ENCODE data around the gene KCTD21. TPM values are rescaled to one million over a fixed set of nuclear protein-coding genes. Genes with fewer than 3 reads are reported as not detected.
"Not testable (repeated sequence)": the region's sequence is repeated elsewhere in the genome, so short reads cannot be mapped to it uniquely, and the experiment has no call there.

KCTD21 gene
- total RNA-seq, 1 donor from 2014 or later, result 10.0 TPM

DNA sequence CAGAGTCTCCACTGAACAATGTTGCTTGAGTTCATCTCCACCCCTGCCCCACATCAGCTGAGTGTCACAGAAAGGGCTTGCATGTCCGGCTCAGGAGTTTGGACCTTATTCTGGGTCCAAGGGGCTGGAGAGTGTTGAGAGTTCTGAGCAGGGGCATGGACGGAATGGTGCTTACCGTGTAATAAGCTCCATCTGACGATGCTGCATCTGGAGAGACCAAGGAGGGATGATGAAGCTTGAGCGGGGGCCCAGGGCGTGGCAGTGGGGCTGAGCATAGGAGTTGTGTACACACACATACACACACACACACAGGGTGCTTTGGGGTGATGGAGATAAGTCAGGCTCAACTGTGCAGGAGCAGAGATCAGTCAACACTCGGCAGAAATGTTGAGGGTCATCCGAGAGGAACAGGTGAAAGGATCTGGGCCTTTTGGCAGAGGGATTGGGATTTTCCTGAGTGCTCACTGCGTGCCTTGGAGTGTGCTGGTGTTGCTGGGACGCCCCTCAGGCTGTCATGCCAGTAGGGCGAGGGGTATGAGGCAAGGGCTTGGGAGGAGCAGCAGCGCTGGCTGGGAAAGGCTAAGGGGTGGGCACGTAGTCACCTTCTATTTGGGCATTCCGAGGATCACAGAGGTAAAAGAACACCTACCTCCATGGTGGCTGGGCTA lies 2.6 kb upstream of the KCTD21 start:
- Mint-ChIP-seq H3K9me3 (no peaks in the 10 kb centered on the region), H3K27me3 (ENCODE audit: low read depth) (no peaks in the 10 kb centered on the region), H3K27ac (peak overlapping the region; percentile 17), H3K36me3 (ENCODE audit: low read depth) (peaks cover 29% of the 10 kb centered on the region), H3K4me1 (ENCODE audit: low read depth) (peaks cover 60% of the 10 kb centered on the region), H3K4me3 (ENCODE audit: low read depth) (peak overlapping the region; percentile 97)
- intact Hi-C loops (cut with micrococcal nuclease), result no loop called here
- no peak for DNase-seq (ENCODE audit: low spot score)

GRCh38 chr11:78190374-78190773 lies 1.9 kb upstream of the KCTD21 start:
- no peak for DNase-seq (ENCODE audit: low spot score)
- Mint-ChIP-seq H3K4me3 (ENCODE audit: low read depth) (peak overlapping the region; percentile 97), H3K27ac (peak overlapping the region; percentile 31), H3K27me3 (ENCODE audit: low read depth) (no peaks in the 10 kb centered on the region), H3K9me3 (no peaks in the 10 kb centered on the region), H3K36me3 (ENCODE audit: low read depth) (peaks cover 32% of the 10 kb centered on the region), H3K4me1 (ENCODE audit: low read depth) (peaks cover 62% of the 10 kb centered on the region)
- intact Hi-C loops (cut with micrococcal nuclease), result no loop called here

DNA sequence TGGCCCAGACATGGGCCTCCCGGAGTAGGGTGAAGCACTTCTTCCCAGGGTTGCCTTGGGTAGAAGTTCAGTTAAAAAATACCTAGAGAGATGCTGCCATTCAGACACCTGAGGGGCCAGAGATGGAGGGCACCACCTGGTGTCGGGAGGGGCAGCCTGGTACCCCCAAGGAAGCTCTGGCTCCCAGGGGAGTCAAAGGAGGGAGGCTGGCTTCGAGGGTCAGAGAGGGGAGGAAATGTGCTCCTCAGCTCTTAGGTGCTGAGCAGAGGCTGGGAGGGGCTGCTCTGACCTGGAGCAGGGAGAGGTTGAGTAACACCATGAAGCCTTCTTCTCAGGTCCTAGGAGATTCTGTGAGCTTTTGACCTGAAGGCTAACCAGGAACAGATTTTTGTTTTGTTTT lies 1.4 kb upstream of the KCTD21 start:
- Mint-ChIP-seq H3K27ac (peak overlapping the region; percentile 89), H3K9me3 (no peaks in the 10 kb centered on the region), H3K4me1 (ENCODE audit: low read depth) (peaks cover 62% of the 10 kb centered on the region), H3K27me3 (ENCODE audit: low read depth) (no peaks in the 10 kb centered on the region), H3K36me3 (ENCODE audit: low read depth) (peaks cover 34% of the 10 kb centered on the region), H3K4me3 (ENCODE audit: low read depth) (peak overlapping the region; percentile 97)
- no peak for DNase-seq (ENCODE audit: low spot score)
- intact Hi-C loops (cut with micrococcal nuclease), result loop anchor here (2.0 to 5.0 kb wide), 3 partner anchors 37 to 368 kb away; partner anchors contain the start of genes AAMDC and RSF1

DNA sequence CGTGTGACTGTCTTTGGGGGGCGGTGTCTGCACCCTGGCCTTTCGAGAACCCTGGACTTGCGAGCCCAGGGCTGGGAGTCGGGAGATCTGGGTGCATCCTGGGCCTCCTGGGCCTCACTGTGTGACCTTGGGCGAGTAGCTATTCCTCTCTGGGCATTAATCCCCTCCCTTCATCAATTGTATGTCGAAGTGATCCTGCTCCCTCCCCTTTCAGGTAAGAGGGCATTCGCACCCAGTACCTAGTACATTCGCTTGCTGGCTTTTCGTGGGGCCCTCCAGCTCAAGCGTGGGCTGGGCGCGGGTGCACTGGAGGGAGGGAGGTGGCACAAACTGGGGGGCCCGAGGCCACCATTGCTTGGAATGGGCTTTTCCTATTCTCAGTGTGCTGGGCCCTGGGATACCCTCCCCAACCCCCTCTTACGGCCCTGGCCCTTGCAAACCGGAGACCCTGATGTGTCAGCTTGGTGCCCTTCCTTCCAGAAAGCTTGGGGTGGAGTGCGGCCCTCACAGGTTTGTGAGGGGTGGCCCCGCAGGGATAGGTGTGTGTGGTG lies 823 bp upstream of the KCTD21 start:
- Mint-ChIP-seq H3K36me3 (ENCODE audit: low read depth) (peaks cover 30% of the 10 kb centered on the region), H3K27me3 (ENCODE audit: low read depth) (no peaks in the 10 kb centered on the region), H3K9me3 (no peaks in the 10 kb centered on the region), H3K4me3 (ENCODE audit: low read depth) (peak overlapping the region; percentile 97), H3K4me1 (ENCODE audit: low read depth) (peaks cover 56% of the 10 kb centered on the region), H3K27ac (peak overlapping the region; percentile 89)
- intact Hi-C loops (cut with micrococcal nuclease), result loop anchor here (2.0 to 5.0 kb wide), 3 partner anchors 38 to 367 kb away; partner anchors contain the start of genes AAMDC and RSF1
- DNase-seq (ENCODE audit: low spot score), result no peak

DNA sequence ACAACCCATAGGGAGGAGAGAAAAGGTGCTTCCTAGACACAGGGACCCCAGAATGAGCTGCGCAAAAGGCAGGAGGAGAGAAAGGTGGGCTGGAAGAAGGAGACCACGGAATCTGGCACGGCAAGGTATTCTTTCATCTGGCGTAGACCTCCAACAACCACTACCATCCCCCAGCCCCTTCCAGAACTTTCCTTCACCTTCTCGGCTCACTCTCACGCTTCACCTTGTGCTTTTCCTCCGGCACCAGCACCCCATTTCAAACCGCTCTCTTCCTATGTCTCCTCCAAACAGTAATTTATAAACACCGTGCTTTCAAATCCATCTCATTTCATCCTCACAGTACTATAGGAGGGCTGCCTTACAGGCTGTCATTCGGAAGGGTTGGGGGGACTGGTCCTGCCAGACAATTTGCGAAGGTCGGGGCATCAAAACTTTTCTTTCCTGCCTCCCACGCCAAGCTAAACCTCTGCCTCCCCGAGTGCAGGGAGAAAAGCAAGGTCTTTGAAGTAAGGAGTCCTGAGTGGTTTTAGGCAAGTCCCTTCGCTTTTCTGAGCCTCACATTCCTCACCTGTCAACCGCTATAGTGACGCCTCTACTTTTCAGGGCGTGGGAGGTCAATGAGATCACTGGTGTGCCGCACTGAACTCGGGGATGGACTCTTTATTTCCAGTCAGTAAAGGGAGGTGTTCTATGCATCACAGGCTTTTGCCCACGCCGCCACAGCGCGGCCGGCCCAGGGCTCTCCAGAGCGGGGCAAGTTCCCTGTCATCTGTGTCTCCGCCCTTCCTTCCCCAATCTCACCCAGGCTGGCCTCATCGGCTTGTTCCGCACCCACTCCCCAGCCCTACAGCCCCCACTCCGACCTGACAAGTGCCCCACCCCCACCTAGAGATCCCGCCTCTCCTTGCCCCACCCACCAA lies 800 bp downstream of the KCTD21 start:
- intact Hi-C loops (cut with micrococcal nuclease), result loop anchor here (1.0 to 5.0 kb wide), 8 partner anchors 15 to 377 kb away; partner anchors contain the start of genes AAMDC, ALG8, GAB2 and INTS4

DNA sequence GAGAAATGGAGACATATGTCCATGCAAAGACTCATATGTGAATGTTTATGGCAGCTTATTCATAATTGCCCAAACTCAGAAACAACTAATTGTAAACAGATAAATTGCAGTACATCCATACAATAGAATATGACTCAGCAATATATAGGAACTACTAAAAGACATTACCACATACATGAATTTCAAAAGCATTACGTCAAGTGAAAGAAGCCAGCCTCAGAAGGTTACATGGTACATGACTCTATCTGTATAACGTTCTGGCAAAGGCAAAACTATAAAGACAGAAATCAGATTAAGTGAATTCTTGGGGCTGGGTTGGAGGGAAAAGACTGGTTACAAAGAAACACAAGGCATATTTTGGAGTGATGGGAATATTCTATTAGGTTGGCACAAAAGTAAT lies 7.2 kb downstream of the KCTD21 start:
- Mint-ChIP-seq H3K4me3 (ENCODE audit: low read depth) (no peak overlapping the region), H3K36me3 (ENCODE audit: low read depth) (peaks cover 60% of the 10 kb centered on the region)

More for the DNA sequence above, 800 bp downstream of the KCTD21 start:
- H3K4me3 Mint-ChIP-seq (ENCODE audit: low read depth), result peak overlapping the region; percentile 97
- H3K36me3 Mint-ChIP-seq (ENCODE audit: low read depth), result peaks cover 32% of the 10 kb centered on the region
- peak overlapping the region; percentile 99 for H3K27ac Mint-ChIP-seq
- H3K9me3 Mint-ChIP-seq, result no peaks in the 10 kb centered on the region
- DNase-seq (ENCODE audit: low spot score), result no peak
- no peaks in the 10 kb centered on the region for H3K27me3 Mint-ChIP-seq (ENCODE audit: low read depth)
- peaks cover 44% of the 10 kb centered on the region for H3K4me1 Mint-ChIP-seq (ENCODE audit: low read depth)

DNA sequence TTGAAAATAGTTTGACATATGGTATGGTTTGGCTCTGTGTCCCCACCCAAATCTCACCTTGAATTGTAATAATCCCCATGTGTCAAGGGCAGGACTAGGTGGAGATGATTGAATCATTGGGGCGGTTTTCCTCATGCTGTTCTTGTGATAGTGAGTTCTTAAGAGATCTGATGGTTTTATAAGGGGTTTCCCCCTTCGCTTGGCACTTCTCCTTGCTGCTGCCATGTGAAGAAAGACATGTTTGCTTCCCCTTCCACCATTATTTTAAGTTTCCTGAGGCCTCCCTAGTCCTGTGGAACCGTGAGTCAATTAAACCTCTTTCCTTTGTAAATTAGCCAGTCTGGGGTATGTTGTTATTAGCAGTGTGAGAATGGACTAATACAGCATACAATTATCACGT lies 7.7 kb downstream of the KCTD21 start:
- no peak overlapping the region for H3K27ac Mint-ChIP-seq
- no peak overlapping the region for H3K4me3 Mint-ChIP-seq (ENCODE audit: low read depth)
- intact Hi-C loops (cut with micrococcal nuclease), result no loop called here
- H3K9me3 Mint-ChIP-seq, result peaks cover 12% of the 10 kb centered on the region
- H3K36me3 Mint-ChIP-seq (ENCODE audit: low read depth), result peaks cover 60% of the 10 kb centered on the region
- no peaks in the 10 kb centered on the region for H3K27me3 Mint-ChIP-seq (ENCODE audit: low read depth)
- DNase-seq (ENCODE audit: low spot score), result no peak
- peaks cover 8% of the 10 kb centered on the region for H3K4me1 Mint-ChIP-seq (ENCODE audit: low read depth)

More for the DNA sequence above, 7.2 kb downstream of the KCTD21 start:
- H3K9me3 Mint-ChIP-seq, result peaks cover 10% of the 10 kb centered on the region
- H3K27me3 Mint-ChIP-seq (ENCODE audit: low read depth), result no peaks in the 10 kb centered on the region
- no peak overlapping the region for H3K27ac Mint-ChIP-seq
- no peak for DNase-seq (ENCODE audit: low spot score)
- intact Hi-C loops (cut with micrococcal nuclease), result no loop called here
- H3K4me1 Mint-ChIP-seq (ENCODE audit: low read depth), result peaks cover 12% of the 10 kb centered on the region

DNA sequence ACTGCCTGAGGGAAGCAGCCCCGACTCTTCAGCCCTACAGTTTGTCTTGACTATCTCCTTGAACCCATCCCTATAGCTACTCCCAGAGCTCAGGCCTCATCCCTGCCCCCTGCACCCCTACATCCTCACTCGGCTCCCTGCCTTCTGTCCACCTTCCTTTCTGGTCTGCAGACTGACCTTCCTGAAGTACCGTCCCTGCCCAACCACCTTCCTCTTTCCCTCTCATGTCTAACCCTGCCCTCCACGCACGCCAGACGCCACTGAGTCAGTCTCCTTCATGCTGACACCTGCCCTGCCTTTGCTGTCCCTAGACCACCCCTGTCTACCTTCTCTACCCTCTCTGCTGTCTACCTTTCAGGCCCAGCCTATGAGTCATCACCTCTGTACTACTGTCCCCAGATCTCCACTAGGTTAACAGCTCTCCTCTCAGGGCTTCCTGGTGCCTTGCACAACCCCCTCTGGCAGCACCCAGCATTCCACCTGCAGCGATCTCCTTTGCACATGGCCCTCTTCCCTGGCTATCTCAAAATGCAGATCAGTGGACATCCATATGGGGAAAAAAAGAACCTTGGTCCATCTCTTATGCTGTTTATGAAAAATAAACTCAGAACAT lies 8.9 kb downstream of the KCTD21 start:
- intact Hi-C loops (cut with micrococcal nuclease), result no loop called here
- H3K9me3 Mint-ChIP-seq, result peaks cover 12% of the 10 kb centered on the region
- no peak for DNase-seq (ENCODE audit: low spot score)
- H3K4me1 Mint-ChIP-seq (ENCODE audit: low read depth), result peaks cover 8% of the 10 kb centered on the region
- H3K36me3 Mint-ChIP-seq (ENCODE audit: low read depth), result peaks cover 62% of the 10 kb centered on the region
- H3K27ac Mint-ChIP-seq, result no peak overlapping the region
- no peak overlapping the region for H3K4me3 Mint-ChIP-seq (ENCODE audit: low read depth)
- no peaks in the 10 kb centered on the region for H3K27me3 Mint-ChIP-seq (ENCODE audit: low read depth)

DNA sequence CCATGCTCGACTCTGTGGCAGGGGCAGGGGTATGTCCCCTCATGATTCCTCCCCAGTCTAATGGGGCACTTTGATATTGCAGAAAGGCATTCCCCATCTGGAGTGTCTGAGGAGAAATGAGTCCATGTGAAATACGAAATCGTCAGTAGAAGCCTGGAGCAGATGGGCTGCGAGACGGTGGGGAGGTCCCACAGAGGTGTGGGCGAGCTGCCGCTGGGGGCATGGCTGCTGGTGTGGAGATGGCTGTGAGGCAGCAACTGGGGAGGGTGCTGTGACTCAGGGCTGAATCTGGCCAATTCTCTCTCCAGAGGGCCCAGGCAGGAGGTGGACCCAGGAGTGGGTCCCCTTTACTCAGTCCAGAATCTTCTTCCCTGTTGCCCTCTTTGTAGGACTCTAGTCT lies 11.2 kb downstream of the KCTD21 start:
- no peak for DNase-seq (ENCODE audit: low spot score)

GRCh38 chr11:78176605-78177141 lies 11.8 kb downstream of the KCTD21 start:
- intact Hi-C loops (cut with micrococcal nuclease), result no loop called here
- peaks cover 12% of the 10 kb centered on the region for H3K9me3 Mint-ChIP-seq
- peaks cover 8% of the 10 kb centered on the region for H3K4me1 Mint-ChIP-seq (ENCODE audit: low read depth)
- H3K4me3 Mint-ChIP-seq (ENCODE audit: low read depth), result no peak overlapping the region
- H3K36me3 Mint-ChIP-seq (ENCODE audit: low read depth), result peaks cover 72% of the 10 kb centered on the region
- H3K27ac Mint-ChIP-seq, result no peak overlapping the region
- H3K27me3 Mint-ChIP-seq (ENCODE audit: low read depth), result no peaks in the 10 kb centered on the region
- no peak for DNase-seq (ENCODE audit: low spot score)

More for the DNA sequence above, 11.2 kb downstream of the KCTD21 start:
- peaks cover 71% of the 10 kb centered on the region for H3K36me3 Mint-ChIP-seq (ENCODE audit: low read depth)
- no peak overlapping the region for H3K4me3 Mint-ChIP-seq (ENCODE audit: low read depth)
- H3K4me1 Mint-ChIP-seq (ENCODE audit: low read depth), result peaks cover 8% of the 10 kb centered on the region
- no peak overlapping the region for H3K27ac Mint-ChIP-seq
- H3K27me3 Mint-ChIP-seq (ENCODE audit: low read depth), result no peaks in the 10 kb centered on the region
- peaks cover 12% of the 10 kb centered on the region for H3K9me3 Mint-ChIP-seq
- intact Hi-C loops (cut with micrococcal nuclease), result no loop called here

DNA sequence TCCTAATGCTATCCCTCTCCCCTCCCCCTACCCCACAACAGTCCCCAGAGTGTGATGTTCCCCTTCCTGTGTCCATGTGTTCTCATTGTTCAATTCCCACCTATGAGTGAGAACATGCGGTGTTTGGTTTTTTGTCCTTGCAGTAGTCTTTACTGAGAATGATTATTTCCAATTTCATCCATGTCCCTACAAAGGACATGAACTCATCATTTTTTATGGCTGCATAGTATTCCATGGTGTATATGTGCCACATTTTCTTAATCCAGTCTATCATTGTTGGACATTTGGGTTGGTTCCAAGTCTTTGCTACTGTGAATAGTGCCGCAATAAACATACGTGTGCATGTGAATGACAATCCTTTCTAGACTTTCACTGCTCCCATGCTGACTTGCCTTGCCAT lies 12.6 kb downstream of the KCTD21 start:
- H3K27ac Mint-ChIP-seq; DNase-seq (ENCODE audit: low spot score); H3K9me3 Mint-ChIP-seq; H3K4me3 Mint-ChIP-seq (ENCODE audit: low read depth); H3K27me3 Mint-ChIP-seq (ENCODE audit: low read depth); H3K4me1 Mint-ChIP-seq (ENCODE audit: low read depth); intact Hi-C loops (cut with micrococcal nuclease): not testable (repeated sequence)
- peaks cover 65% of the 10 kb centered on the region for H3K36me3 Mint-ChIP-seq (ENCODE audit: low read depth)

- peaks cover 41% of the 10 kb centered on the region for H3K36me3 Mint-ChIP-seq (ENCODE audit: low read depth)
- H3K4me3 Mint-ChIP-seq (ENCODE audit: low read depth), result no peak overlapping the region
- H3K27me3 Mint-ChIP-seq (ENCODE audit: low read depth), result no peaks in the 10 kb centered on the region
- no peaks in the 10 kb centered on the region for H3K4me1 Mint-ChIP-seq (ENCODE audit: low read depth)
- peaks cover 4% of the 10 kb centered on the region for H3K9me3 Mint-ChIP-seq
- intact Hi-C loops (cut with micrococcal nuclease), result no loop called here
- no peak for DNase-seq (ENCODE audit: low spot score)
- no peak overlapping the region for H3K27ac Mint-ChIP-seq
Measured at GRCh38 chr11:78171951-78172350, 16.5 kb downstream of the KCTD21 start.
